Right lobe of liver (tissue), 4 donors: Measurements from ENCODE around the gene GRIK2.

Source experiments
- CTCF ChIP-seq, 4 donors: fragments of 200-600 bp in 3 of 4; fragments of 450-650 bp in 1 of 4; IDR thresholded peaks; one replicate each; pipeline versions ENCODE4 v1.5.1 to v1.8.0; 2016 to 2022; ENCODE audit warnings: antibody characterized with exemption in 4 of 4, mild to moderate bottlenecking in 2 of 4
- POLR2A ChIP-seq: fragments of 450-650 bp; IDR thresholded peaks from one replicate; pipeline ENCODE4 v1.6.1; 2017; ENCODE audit warnings: antibody characterized with exemption, mild to moderate bottlenecking
- donor health status: DM: no; HTN: no; CAD: no.
- donor health status: DM: no; HTN: no; CAD: no.
- donor health status: DM: no; HTN: yes; CAD: no.

- no peak for TF ChIP-seq CTCF (IDR thresholded peaks at IDR 0.05)
- TF ChIP-seq POLR2A = no peak
These were observed 184.8 kb downstream of the GRIK2 start for GRCh38 chr6:101578306-101578705.
